Neural cell (in vitro differentiated cells): ENCODE results near the gene COL6A3. TPM values are rescaled to one million over a fixed set of nuclear protein-coding genes. Genes with fewer than 3 reads are reported as not detected.

Experiments
- H2AFZ ChIP-seq: fragments of 200-600, 300-800 bp; sonication (generic), shearing (Covaris generic); 2 replicates; pipeline ENCODE4 v1.6.0; 2014; ENCODE audit warnings: low read depth, mild to moderate bottlenecking, antibody characterized with exemption, low read length, moderate library complexity
- H3F3A ChIP-seq: fragments of 200-600 bp; shearing (Covaris generic); 2 replicates; pipeline ENCODE4 v1.6.1; 2016; ENCODE audit warnings: mild to moderate bottlenecking, moderate library complexity, mixed read lengths, antibody characterized with exemption, low read length; ENCODE audit not compliant: insufficient read depth, poor library complexity, severe bottlenecking
- H3K27ac ChIP-seq: fragments of 200-600, 300-800 bp; sonication (generic), shearing (Covaris generic); 2 replicates; pipeline ENCODE4 v1.5.1; 2014; ENCODE audit warnings: mild to moderate bottlenecking, low read length, moderate library complexity
- H3K27me3 ChIP-seq: fragments of 300-800, 200-600 bp; sonication (generic), shearing (Covaris generic); 2 replicates; pipeline ENCODE4 v1.6.0; 2014; ENCODE audit warnings: mild to moderate bottlenecking, low read depth, low read length, moderate library complexity; ENCODE audit not compliant: insufficient read depth
- H3K36me3 ChIP-seq: fragments of 300-800, 200-600 bp; sonication (generic), shearing (Covaris generic); 2 replicates; pipeline ENCODE4 v1.5.1; 2014; ENCODE audit warnings: mild to moderate bottlenecking, antibody characterized with exemption, low read length, moderate library complexity; ENCODE audit not compliant: insufficient read depth
- H3K4me2 ChIP-seq: fragments of 300-800, 200-600 bp; sonication (generic), shearing (Covaris generic); 2 replicates; pipeline ENCODE4 v1.6.0; 2014; ENCODE audit warnings: mild to moderate bottlenecking, low read length
- H3K4me3 ChIP-seq: fragments of 300-800, 200-600 bp; sonication (generic), shearing (Covaris generic); 2 replicates; pipeline ENCODE4 v1.5.1; 2014; ENCODE audit warnings: mild to moderate bottlenecking, low read length, moderate library complexity
- H3K79me2 ChIP-seq: fragments of 200-600 bp; shearing (Covaris generic); replicated peaks from 2 replicates; pipeline ENCODE4 v1.6.0; 2014; ENCODE audit warnings: mild to moderate bottlenecking, low read length, moderate library complexity; ENCODE audit not compliant: insufficient read depth
- H3K9ac ChIP-seq: fragments of 300-800, 200-600 bp; sonication (generic), shearing (Covaris generic); 2 replicates; pipeline ENCODE4 v1.6.1; 2016; ENCODE audit warnings: mild to moderate bottlenecking, low read length, mixed read lengths
- H3K9me2 ChIP-seq: fragments of 200-600 bp; shearing (Covaris generic); 2 replicates; pipeline ENCODE4 v1.6.1; 2016; ENCODE audit warnings: mild to moderate bottlenecking, low read length, mixed read lengths; ENCODE audit not compliant: insufficient read depth
- H3K9me3 ChIP-seq: fragments of 200-600, 300-800 bp; sonication (generic), shearing (Covaris generic); 2 replicates; pipeline ENCODE4 v1.6.1; 2016; ENCODE audit warnings: mild to moderate bottlenecking, mixed run types, low read length, moderate library complexity, mixed read lengths
- H4K20me1 ChIP-seq: fragments of 200-600 bp; shearing (Covaris generic); 2 replicates; pipeline ENCODE4 v1.6.1; 2016; ENCODE audit warnings: mild to moderate bottlenecking, mixed run types; ENCODE audit not compliant: insufficient read depth
- CTCF ChIP-seq: fragments of 450-650 bp; IDR thresholded peaks from 2 replicates; pipeline ENCODE4 v1.5.1; 2014; ENCODE audit warnings: antibody characterized with exemption, mild to moderate bottlenecking, moderate library complexity; ENCODE audit not compliant: poor library complexity, severe bottlenecking
- EP300 ChIP-seq: fragments of 450-650 bp; conservative IDR thresholded peaks from 2 replicates; pipeline ENCODE4 v1.6.1; 2014; ENCODE audit warnings: antibody characterized with exemption, mild to moderate bottlenecking, moderate library complexity; ENCODE audit not compliant: poor library complexity, severe bottlenecking
- EZH2 ChIP-seq: fragments of 200-600, 300-800 bp; shearing (Covaris generic), sonication (generic); IDR thresholded peaks from 2 replicates; pipeline ENCODE4 v1.6.1; 2014; ENCODE audit warnings: antibody characterized with exemption, low read length, borderline replicate concordance, mild to moderate bottlenecking; ENCODE audit not compliant: insufficient read depth, poor library complexity, severe bottlenecking
- MXI1 ChIP-seq: fragments of 450-650 bp; conservative IDR thresholded peaks from 2 replicates; pipeline ENCODE4 v1.6.1; 2014; ENCODE audit warnings: antibody characterized with exemption, mild to moderate bottlenecking; ENCODE audit not compliant: poor library complexity, severe bottlenecking
- POLR2AphosphoS5 ChIP-seq: IDR thresholded peaks from 2 replicates; pipeline ENCODE4 v1.6.1; 2012
- RAD21 ChIP-seq: fragments of 450-650 bp; conservative IDR thresholded peaks from 2 replicates; pipeline ENCODE4 v1.6.1; 2014; ENCODE audit warnings: antibody characterized with exemption, mild to moderate bottlenecking, moderate library complexity
- REST ChIP-seq: IDR thresholded peaks from 2 replicates; pipeline ENCODE4 v1.6.1; 2012; ENCODE audit warnings: borderline replicate concordance
- SMC3 ChIP-seq: fragments of 450-650 bp; conservative IDR thresholded peaks from 2 replicates; pipeline ENCODE4 v1.6.1; 2014; ENCODE audit warnings: antibody characterized with exemption, mild to moderate bottlenecking, moderate library complexity; ENCODE audit not compliant: poor library complexity
- TAF1 ChIP-seq: IDR thresholded peaks from 2 replicates; pipeline ENCODE4 v1.6.1; 2012; ENCODE audit warnings: low read depth
- polyA plus RNA-seq: library from polyadenylated mRNA; depleted of rRNA; stranded (reverse); fragments of >200 nt; gene quantifications from 2 replicates; pipeline ENCODE4 v1.2.3, GENCODE V29; 2014

Gene COL6A3
- polyA plus RNA-seq, 1 donor from 2014 or later, result 0.05 TPM

DNA sequence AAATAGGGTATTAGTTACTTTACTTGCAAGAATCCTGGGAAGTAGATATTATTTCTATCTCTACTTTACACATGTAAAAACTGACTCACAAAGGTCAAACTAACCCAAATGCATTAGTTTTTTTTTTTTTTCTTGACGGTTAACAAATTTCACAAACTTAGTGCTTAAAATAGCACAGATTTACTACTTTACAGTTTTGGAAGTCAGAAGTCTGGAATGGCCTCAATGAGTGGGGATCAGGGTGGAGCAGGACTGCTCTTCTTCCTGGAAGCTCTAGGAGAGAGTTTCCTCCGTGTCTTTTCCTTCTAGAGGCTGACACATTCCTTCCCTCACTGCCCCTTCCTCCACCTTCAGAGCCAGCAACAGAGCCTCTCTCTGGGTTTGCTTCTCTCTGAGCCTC is 117.2 kb downstream of the COL6A3 start:
- no peaks in the 10 kb centered on the region for H3K9me3 ChIP-seq
- TF ChIP-seq CTCF (no peak), REST (no peak), POLR2AphosphoS5 (no peak), SMC3 (no peak), RAD21 (no peak), MXI1 (no peak)
- no peaks in the 10 kb centered on the region for H3K9me2 ChIP-seq
- no peaks in the 10 kb centered on the region for H3K36me3 ChIP-seq
- no peak overlapping the region for H2AFZ ChIP-seq
- H3K27me3 ChIP-seq, result no peaks in the 10 kb centered on the region
- no peaks in the 10 kb centered on the region for H4K20me1 ChIP-seq
- no peak overlapping the region for H3K9ac ChIP-seq
- H3K27ac ChIP-seq, result no peak overlapping the region
- no peaks in the 10 kb centered on the region for H3K79me2 ChIP-seq
- no peak overlapping the region for H3K4me3 ChIP-seq
- no peak overlapping the region for H3K4me2 ChIP-seq
- H3F3A ChIP-seq, result no peaks in the 10 kb centered on the region

DNA sequence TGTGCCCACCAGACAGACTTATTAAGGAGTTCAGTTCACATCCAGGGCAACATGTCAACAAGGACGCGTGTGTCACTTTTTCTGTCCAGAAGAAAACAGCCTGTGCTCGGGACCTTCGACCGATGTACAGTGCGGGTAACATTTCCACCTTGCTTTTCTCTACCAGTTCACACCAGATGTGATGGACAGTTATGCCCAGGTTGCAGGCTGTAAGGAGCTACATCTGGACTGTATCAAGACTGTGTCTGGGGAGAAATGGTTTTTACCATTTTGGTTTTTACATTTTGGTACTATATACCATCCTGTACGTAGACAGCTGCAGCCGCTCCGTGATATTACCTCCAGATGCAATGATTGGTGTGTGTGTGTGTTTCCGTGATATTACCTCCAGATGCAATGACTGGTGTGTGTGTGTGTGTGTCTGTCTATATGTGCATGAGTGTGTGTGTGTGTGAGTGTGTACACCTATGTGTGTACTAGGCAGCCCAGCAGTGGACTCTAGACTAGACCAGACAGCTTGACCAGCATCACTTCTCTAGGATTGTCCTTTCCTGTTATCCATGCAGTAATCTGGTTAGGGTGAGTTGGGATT is 118.0 kb downstream of the COL6A3 start:
- Histone ChIP-seq H3K9me2 (no peaks in the 10 kb centered on the region), H4K20me1 (no peaks in the 10 kb centered on the region), H3K27ac (no peak overlapping the region), H3K4me3 (no peak overlapping the region), H3K36me3 (no peaks in the 10 kb centered on the region), H3K27me3 (no peaks in the 10 kb centered on the region), H2AFZ (no peak overlapping the region), H3K4me2 (no peak overlapping the region), H3K9me3 (no peaks in the 10 kb centered on the region), H3K79me2 (no peaks in the 10 kb centered on the region), H3K9ac (no peak overlapping the region), H3F3A (no peaks in the 10 kb centered on the region)
- TF ChIP-seq CTCF, result no peak
- no peak for TF ChIP-seq MXI1
- TF ChIP-seq POLR2AphosphoS5, result no peak
- no peak for TF ChIP-seq EZH2
- TF ChIP-seq TAF1, result no peak
- no peak for TF ChIP-seq REST
- no peak for TF ChIP-seq EP300
- TF ChIP-seq SMC3, result no peak
- TF ChIP-seq RAD21, result no peak
